SIG-M5 (cell line): ENCODE results near the gene ATG2A.

Source experiments
- DNase-seq: peaks from one replicate; lab custom pipeline; 2025; lab: John Stamatoyannopoulos, UW

ATG2A gene

DNA sequence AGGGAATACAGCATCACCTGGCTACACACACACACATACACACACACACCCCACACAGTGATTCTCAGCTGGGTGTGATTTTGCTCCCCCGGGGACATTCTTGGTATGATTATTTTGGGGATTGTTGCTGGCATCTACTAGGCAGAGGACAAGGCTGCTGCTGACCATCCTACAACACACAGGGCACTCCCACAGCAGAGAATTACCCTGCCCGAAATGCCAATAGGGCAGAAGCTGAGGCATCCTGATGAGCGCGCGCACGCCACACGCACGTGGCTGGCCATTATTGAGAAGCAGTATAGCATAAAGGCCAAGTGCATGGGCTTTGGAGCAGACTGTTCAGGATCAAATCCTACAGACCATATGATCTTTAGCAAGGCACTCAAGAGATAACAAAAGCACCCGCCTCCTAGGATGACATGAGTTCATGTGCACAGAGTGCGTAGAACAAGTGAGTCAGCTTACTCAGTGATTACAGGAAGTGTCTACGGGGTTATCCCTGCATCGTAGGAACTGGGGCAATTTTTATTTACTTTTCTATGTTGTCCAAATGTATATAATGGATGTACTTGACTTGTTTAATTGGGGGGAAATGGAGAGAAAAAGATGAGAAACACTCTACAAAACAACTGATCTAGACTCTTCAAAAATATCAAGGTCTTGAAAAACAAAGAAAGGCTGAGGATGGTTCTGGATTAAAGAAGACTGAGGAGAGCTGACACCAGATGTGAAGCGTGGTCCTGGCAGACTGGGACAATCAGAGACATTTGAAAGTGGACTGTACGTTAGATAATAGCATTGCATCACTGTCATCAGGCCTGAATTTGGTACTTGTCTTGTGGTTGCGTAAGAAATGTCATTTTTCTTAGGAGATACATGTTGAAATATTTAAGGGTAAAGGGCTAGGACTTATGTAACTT, 31.4 kb downstream of the ATG2A start:
- DNase-seq: peak; percentile 70

DNA sequence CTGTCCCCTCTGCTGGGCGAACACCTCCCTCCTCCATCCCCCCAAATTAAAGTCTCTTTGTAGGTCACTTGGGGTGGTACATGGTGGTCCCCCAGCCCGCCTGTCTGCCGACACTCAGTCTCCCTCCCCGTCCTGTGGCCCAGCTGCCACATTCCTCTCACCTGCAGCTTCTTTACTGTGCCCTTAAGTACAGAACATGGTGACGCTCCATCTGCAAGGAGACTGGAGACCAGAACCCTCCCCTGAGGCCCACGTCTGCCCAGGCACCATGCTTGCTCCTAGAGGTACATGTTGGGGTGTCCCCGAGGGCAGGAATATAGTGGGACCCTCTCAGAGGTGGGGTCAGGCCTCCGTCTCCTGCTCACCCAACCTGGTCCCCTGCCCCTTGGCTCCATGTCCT, 33.0 kb downstream of the ATG2A start:
- DNase-seq: no peak

DNA sequence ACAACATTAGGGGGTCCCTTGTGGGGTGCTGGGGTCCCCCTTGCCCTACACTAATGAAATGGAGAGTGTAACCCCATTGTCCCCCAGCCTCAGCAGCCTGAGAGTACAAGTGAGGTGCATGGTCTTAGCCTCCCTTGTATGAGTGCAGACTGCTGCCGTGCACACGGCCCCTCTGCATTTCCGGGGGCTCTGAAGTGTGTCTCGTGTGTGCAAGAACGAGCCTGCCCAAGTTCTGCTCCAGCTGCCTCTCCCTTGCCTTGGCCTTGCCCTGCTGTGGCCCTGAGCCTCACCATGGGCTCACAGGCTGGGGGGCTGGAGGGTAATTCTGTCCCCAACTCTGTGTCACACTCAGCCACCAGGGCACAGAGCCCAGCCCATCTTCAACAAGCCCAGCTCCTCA, 33.4 kb downstream of the ATG2A start:
- no peak for DNase-seq

DNA sequence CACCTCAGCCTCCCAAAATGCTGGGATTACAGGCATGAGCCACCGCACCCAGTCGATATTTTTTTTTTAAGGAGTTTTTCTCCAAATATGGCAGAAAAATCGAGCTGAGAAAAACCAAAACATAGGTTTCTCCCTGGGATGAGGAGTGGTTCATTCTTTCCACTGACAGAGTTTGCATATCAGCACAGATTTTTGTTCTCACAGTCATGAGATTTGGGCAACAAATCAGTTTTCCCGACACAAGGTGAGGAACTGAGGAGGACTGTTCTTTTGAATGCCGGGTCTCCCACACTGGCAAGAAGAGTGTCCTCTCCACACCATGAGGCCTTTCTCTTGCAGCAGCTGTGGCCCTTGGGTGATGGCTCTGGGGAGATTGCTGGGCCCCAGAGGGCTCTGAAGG, 34.8 kb downstream of the ATG2A start:
- DNase-seq: no peak

DNA sequence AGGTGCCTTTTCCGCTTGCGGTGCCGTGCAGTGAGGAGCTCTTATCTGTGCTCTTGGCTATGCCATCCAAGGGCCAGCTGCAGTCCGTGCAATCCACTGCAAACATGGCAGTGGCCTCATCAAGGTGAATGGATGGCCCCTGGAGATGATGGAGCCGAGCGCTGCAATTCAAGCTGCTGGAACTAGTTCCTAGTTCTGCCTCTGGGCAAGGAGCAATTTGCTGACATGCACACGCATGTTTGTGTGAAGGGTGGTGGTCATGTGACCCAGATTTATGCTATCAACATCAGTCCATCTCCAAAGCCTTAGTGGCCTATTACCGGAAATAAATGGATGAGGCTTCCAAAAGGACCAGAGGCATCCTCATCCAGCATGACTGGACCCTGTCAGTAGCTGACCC, 35.5 kb downstream of the ATG2A start:
- DNase-seq: no peak

DNA sequence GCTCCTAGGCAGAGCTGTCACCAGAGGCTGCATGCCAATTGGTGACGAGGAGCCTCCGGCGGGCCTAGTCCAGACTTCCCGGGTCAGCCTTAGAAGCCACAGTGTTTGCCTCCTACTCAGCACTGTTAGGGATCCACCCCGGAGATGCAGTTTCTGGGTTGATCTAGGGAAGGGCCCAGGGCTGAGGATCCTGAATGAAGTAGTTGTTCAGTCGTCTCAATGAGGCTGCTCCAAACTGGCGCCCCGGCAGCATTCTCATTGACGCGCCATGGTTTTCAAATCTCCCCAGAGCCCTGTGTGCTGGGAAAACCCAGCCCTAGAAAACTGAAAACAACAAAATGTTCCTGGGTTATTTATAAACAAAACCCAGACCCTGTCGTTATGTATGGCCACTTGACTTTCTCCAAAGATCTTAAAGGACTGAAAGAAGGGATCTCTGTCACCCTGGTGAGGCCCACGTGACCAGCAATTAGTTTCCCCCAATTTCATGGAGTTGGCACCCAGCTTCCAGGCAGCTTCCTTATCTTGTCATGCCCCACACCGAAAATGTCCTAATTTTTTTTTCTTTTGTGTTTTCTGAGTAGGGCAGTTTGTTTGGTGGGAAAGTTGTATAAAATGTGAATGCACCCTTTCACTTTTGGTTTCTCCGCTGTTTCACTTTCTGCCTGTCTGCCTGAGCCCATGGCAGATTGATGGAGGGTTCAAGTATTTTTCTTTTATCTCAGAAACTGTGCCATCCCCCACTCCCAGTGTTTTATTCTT, 36.6 kb downstream of the ATG2A start:
- DNase-seq: no peak

DNA sequence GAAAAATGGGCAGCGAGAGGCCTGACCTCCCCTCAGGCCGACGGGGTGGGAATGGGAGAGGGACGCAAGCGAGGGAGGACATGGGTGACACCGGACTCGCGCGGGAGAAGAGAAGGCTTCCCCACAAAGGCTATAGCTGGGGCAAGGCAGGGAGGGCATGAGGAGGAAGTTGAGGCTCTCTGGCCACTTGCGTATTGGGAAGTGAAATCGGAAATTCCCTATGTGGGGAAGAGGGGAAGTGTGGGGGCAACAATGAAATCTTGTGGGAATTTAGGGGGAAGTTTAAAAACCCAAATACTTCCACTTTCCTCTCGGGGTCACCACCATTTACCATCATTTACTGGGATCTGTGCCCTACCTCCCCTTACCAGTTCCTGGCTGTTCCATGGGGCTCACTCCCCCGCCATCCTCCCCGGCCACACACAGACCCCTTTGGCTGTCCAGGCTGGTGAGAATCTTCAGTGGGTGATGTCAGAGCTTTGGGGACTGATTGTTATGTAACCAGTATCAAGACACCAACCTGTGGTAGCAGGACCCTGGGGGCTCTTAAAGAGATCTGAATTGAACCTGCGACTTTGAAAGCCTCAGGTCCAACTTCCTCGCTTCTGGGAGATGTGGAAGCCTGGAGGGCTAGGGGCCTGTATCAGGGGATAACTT, 37.6 kb downstream of the ATG2A start:
- no peak for DNase-seq

DNA sequence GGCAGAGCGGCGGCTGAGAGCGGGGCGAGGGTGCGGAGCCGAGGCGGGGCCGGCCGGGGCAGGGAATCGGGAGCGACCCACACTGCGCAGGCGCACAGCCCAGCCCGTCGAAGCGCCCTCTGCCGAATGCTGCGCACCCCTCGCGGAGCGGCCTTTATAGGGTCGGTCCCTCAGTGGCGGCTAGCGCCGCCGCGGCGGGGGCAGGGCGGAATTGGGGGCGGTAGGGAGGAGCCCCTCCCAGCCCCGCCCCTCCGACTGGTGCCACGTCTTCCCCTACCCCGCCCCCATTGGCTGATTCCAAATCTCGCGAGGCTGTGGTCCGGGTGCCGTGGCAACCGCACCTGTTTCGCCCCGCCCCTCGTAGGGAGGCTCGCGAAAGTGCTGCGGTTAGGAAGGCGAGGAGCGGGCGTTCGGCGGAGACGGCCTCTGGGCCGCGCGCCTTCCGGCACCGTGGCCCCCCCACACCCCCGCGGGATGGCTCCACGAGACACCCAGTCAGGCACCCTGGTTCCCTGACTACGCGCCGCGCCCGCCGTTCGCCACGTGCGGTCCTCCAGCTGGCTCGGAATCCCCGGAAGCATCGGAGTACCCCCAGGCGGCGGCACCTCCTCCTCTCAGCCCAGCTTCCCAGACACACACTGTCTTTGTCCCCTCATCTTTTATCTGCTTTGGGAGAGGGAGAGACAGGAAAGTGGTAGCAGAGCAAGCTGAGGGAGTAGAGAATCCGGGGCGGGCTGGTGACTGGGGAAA, 38.3 kb downstream of the ATG2A start, which contains the start of gene EHD1:
TSS of gene EHD1 (minus strand) at position 128 of the 750 bp plus-strand sequence. CDS start 157 bp downstream, outside the sequence.
- DNase-seq: peak; percentile 67

DNA sequence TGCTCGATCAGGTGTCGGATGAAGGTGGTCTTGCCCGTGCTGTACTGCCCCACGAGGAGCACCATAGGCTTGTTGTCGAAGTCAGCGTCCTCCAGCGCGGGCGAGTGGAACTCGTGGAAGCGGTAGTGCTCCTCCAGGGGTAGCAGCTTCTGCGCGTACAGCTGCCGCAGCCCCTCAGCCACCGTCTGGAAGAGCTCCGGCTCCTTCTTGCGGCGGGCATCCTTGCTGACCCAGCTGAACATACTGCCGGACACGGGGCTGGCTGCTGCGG, 38.9 kb downstream of the ATG2A start:
- no peak for DNase-seq

DNA sequence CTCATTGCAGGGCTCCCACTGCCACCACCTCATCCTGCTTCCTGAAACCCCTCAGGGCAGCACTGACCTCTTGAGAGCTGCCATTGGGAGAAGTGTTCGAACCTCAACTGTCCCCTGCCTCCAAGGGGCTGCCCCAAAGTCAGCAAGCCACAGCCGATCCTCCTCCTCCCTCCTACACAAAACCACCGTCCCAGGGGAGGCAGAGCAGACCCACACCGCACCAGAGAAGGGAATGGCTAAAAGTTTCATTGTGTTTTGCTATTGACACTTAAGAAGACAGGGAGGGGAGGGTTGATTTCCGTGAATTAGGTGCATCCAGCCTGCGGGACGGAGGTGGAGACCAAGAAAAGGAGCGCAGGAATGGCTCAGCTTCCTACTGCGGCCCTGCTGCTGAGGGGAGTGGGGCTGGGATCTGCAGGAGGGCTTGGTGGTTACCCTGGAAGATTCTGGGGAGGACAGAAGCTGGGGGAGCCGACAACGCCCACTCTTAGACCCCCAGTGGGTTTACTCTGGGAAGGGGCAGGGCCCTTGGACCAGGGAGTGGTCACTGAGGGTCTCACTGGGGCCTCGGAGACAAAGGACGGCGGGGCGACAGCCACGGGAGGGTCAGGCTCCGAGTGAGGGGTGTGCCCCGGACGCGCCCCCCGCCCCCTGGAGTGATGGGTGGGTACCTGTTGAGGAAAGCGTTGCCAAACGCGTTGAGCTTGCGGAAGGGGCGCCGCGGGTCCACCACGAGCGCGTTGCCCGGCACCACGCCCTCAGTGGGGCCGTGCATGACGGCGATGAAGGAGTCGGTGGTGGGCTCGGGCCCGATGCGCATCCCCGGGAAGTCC, 39.4 kb downstream of the ATG2A start:
- no peak for DNase-seq

DNA sequence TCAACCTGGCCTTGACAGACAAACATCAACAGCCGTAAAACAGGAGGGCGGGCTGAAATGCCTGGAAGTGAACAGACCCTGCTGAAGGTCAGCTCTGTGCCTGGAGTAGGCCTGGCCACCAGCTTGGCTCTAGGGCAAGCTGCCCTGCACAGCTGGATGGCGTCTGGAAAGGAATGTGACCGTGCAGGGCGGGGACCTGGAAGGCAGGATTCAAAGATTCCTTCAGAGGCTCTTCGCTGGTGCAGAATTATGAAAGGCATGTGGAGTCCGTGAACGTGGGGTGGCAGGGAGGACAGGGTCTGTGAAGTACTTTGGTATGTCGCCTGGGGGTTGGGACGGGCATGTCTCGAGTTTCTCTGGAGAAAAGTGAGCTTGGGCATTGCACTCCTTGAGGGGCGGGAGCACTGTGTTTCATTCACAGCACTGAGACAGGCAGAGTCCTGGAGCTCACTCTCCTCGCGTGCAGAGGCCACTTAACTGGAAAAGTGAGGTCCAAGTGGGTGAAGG, 40.1 kb downstream of the ATG2A start:
- DNase-seq: no peak

DNA sequence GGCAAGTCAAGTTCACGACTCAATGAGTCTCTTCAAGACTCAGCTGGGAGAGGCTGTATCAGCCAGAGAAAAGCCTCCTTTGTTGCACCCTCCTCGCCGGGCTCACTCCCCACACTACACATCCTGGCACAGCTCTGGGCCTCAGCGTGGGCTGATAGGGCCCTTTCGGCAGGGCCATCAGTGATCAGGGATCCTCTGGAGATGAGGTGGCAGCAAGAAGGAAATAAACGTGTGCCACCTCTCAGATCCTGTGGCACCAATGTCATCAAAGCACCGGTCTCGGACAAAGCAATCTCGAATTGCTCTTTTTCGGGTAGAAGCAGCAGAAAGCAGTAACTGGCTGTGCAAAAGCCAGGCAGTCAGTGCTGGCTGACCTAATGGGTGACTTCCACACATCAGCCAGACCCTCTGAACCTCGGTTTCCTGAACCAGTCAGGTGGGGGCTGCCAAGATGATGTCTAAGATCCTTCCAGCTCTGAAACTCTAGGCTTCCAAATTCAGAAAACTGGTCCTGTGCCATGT, 40.7 kb downstream of the ATG2A start:
- DNase-seq: no peak

DNA sequence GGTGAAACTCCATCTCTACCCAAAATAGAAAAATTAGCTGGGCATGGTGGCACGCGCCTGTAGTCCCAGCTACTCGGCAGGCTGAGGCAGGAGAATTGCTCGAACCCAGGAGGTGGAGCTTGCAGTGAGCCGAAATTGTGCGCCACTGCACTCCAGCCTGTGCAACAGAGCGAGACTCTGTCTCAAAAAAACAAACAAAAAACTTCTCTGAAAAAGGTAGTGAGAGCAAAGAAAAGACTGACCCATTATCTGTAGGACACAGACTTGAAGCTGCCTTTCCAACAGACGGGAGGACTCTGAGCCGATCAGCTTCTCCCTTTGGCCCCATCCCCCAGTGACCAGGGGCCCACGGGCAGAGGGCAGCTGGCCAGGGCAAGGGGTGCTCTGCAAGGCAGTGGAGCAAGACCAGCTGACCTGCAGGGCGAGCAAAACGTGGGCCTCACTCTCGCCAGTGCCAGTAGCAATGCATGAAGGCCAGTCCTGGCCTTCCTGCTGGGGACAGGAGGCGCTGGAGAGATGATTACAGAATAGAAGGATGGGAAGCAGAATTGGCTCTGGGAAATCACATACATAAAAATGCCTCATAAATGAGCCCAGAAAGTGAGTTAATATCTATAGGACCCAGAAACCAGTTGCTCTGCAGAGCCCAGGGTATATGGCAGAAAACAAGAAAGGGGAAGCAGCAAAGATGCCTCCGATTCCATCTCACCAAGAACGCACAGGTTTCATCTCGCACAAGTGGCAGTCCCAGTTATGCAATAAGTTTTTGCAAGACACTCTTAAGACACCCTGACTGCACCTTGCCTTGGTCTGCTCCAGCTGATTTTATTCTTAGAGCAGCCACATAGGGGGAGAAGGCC, 41.4 kb downstream of the ATG2A start:
- DNase-seq: peak; percentile 93

DNA sequence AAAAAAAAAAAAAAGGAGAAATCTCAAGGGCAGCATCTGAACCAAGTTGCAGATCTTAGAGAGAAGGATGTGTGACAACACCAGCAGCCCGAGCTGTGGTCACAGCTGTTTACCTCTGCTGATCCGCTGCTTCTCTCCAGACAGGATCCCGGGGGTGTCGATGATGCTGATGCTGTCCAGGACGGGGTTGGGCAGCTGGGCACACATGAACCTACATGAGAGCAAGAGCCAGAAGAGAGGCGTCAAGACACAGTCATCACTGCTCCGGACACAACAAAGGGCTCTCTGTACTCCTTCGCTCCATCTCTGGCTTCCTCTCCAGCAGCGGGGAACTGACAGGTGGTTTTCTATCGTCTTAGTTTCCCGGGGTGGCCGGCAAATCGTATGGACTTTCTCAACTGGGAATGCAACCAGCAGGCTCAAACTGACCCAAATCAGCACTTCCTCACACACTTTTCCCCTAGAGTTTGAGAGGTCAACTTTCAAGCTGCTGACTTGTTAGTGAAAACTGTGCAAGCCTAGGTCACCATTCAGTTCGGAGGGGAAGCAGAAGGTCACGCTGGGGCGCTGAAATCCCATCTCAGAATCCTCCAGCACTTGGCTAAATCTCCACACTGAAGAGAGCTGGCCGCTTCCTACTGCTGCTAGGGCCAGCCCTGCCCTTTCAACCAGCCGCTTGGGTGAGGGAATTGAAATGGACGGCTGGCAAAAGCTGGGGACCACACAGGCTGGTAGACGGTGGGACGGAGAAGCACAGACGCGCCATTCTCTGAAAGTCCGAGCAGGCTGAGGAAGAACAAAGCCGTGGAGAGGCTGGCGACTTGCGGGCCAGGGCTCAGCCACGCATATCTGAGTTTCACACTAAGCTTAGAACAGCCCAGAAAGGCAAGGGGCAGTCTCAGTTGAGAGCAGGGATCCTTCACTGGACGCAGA, 42.4 kb downstream of the ATG2A start:
- no peak for DNase-seq

DNA sequence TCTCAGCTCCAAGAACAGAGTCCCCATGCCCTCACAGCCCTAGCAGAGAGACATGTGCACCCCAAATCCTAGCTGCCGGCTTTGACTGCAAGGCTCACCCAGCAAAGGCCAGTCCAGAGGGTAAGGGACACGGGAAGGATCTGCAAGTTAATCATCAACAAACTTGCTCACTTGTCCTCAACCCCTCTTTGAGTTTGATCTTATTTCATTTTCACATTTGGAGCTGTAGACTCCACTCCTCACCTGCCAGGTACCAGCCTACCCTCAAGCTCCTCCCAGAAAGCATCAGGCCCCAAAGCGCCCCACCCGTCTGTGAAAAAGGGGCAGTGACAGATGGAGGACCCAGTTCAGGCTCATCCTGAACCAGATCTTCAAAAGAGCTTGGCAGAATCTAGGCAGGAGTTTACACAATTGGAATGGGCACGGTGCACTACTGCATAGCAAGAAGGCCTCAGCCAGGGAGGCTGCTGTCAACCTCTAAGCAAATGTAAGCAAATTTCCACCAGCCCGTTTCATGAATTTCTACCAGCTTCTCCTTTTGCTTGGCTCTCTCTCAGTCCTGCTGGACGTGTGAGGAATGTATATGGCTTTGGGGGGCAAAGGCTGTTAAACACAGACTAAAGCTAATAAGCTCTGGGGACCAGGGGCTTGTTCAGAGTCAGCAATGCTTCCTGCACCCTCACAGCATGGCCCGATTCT, 44.1 kb downstream of the ATG2A start:
- DNase-seq: no peak

DNA sequence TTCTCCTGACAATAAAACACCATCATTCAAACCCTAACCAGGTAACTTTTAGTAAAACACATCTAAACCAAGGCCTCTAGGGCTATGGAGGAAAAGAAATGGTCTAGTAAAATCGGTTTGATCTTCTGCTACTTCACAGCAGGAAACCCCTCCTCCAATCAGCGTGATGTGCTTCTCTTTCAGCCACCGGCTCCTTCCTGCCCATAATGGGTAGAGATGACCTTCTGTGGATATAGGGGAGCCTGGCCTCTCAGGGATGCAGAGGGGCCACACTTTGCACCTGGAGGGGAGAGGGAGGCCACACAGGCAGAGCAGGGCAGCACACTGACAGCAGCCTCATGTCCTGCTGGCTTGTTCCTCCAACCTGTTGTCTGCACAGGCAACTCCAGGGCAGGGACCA, 45.5 kb downstream of the ATG2A start:
- no peak for DNase-seq

DNA sequence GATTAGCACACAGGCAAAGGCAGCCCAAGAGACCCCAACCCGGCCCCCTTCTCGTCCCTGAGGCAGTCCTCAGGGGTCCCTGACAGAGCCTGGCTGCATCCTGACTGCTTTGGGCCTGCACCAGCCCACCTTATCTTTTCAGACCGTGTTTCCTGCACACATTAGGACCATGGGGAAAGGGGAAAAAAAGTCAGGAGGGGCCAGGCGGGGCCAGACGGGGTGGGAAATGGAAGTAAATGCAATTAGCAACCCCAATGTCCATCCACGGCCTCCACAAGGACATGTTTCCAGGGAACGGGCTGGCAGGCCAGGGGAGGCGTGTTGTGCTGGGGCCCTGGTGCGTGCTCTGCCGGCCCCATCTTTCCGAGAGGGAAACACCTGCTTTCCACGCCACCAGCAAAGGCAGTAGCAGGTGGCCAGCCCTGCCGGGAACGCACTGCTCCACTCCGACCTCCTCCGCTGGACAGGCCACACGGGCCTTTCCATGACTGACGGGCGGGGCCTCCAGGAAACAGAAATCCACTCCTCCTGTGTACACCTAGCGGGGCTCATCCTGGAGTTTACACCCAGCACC, 46.0 kb downstream of the ATG2A start:
- no peak for DNase-seq
